GM21737 (cell line): Measurements from ENCODE around the gene C19orf12.

Experiments
- ATAC-seq: cut with Tn5 transposase; IDR thresholded peaks from one replicate; pipeline ENCODE4 v1.9.1; 2021; ENCODE audit warnings: mild to moderate bottlenecking, moderate library complexity; ENCODE audit not compliant: unreplicated experiment

Gene C19orf12

GRCh38 chr19:29697523-29698261 is 17.4 kb downstream of the C19orf12 start:
- no peak for ATAC-seq

DNA sequence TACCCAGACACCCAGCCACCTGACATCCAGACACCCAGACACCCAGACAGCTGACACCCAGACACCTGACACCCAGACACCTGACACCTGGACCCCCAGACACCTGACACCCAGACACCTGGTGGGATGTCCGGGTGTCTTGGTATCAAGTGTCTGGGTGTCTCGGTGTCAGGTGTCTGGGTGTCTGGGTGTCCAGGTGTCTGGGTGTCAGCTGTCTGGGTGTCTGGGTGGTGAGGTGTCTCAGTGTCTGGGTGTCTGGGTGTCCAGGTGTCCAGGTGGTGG is 18.6 kb downstream of the C19orf12 start:
- ATAC-seq, result no peak

DNA sequence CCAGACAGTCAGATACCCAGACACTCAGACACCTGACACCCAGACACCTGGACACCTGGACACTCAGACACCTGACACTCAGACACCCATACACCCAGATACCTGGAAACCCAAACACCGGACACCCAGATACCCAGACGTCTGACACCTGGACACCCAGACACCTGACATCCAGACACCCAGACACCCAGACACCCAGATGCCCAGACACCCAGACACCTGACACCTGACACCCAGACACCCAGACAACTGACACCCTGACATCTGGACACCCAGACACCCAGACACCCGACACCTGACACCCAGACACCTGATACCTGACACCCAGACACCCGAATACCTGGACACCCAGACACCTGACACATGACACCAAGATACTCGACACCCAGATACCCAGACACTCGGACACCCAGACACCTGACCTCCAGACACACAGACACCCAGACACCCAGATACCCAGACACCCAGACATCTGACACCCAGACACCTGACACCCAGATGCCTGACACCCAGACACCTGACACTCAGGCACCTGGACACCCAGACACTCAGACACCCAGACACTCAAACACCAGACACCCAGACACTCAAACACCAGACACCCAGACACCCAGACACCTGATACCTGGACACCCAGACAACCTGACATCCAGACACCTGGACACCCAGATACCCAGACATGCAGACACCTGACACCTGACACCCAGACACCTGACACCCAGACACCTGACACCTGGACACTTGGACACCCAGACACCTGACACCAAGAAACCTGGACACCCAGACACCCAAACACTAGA is 19.1 kb downstream of the C19orf12 start:
- no peak for ATAC-seq

- ATAC-seq, result peak; percentile 92
Measured at GRCh38 chr19:29694669-29695627, 20.1 kb downstream of the C19orf12 start.

DNA sequence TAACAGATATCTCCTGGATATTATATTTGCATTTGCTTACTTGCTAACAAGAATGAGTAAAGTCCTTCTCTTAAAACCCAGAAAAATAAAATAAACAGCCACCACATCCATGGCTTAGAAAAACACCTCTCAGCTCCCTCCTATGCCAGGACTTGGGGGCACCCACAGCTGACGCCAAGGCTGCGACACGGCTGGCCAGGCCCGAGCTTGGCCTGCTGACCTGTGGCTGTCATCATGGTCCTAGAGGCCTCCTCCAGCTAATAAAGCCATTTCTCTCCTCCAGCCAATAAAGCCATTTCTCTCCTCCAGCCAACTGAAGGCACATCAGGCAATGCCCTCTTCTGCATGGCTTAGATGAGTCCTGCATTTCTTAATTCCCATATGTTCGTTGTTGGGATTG is 20.9 kb downstream of the C19orf12 start:
- ATAC-seq, result no peak

DNA sequence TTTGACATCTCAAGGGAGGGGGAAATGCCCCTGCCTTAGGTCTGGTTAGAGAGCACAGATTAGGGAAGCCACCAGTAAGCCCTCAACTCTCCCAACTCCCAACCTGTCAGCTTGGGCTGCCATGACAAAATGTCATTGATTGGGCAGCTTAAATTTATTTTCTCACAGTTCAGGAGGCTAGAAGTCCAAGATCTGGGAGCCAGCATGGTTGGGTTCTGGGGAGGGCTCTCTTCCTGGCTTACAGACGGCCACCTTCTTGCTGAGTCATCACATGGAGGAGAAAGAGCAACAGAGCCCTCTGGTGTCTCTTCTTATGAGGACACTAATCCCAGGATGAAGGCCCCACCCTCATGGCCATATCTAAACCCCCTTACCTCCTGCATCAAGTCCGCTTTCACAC is 24.2 kb downstream of the C19orf12 start:
- ATAC-seq, result no peak

GRCh38 chr19:29687897-29688728 is 26.9 kb downstream of the C19orf12 start:
- no peak for ATAC-seq

DNA sequence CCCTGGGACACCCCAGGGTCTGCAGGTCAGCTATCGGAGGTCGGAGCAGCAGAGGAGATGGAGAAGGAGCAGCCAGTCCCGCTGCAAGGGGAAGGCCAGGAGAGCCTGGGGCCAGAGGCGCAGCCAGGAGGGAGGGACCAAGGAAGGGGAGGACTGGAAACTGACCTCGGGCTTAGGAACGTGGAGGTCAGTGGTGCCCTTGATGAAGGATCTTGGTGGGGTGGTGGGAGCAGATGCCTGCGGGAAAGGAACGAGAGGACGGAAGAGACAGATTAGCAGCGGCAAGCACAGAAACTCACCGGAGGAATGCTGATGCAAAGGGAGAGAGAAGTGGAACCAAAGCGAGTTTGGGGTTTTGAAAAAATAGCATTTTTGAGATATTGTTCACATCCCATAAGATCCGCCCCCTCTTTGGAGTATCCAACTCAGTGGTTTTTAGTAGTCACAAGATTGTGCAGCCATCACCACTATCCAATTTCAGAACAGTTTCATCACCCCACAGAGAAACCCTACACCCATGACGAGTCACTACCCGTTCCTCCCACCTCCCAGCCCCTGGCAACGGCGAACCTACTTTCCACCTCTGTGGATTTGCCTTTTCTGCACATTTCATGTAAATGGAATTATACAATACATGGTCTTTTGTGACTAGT is 27.7 kb downstream of the C19orf12 start:
- no peak for ATAC-seq

DNA sequence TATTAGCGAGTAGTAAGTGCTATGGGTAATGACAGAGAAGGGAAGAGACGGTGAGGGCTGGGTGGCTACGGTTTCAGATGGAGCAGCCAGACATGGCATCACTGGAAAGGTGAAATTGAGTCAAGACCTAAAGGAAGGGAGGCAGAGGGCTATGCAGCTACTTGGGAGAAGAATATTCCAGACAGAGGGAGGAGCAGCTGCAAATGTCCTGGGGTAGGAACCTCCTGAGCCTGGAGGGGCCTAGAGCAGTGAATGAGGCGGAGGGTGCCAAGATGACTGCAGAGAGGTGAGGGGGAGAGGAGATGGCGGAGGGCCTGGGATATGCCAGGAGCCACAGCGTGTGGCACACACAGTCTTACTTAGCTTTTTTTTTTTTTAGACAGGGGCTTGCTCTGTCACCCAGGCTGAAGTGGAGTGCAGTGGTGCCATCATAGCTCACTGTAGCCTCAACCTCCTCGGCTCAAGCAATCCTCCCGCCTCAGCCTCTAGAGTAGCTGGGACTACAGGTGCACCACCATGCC is 28.7 kb downstream of the C19orf12 start:
- no peak for ATAC-seq

DNA sequence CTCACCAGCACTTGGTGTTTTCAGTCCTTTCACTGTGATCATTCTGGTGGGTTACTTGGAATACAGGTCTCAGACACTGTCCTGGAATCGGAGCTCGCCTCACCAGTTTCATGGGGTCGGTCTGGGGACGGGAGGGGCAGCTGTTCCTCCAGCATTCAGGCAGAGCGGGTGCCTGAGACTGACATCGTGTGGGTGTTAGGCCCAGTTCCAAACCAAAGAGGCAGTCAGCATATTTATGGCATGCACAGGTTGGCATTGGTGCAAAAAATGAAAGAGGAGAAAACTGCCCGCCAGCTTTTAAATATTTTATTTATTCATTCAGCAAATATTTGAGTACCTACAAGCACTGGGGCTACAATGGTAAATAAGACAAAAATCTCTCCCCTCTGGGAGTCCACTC is 29.7 kb downstream of the C19orf12 start:
- ATAC-seq, result no peak

GRCh38 chr19:29683009-29683408 is 32.1 kb downstream of the C19orf12 start:
- no peak for ATAC-seq

- ATAC-seq, result no peak
Measured at GRCh38 chr19:29682236-29682895, 32.7 kb downstream of the C19orf12 start.

DNA sequence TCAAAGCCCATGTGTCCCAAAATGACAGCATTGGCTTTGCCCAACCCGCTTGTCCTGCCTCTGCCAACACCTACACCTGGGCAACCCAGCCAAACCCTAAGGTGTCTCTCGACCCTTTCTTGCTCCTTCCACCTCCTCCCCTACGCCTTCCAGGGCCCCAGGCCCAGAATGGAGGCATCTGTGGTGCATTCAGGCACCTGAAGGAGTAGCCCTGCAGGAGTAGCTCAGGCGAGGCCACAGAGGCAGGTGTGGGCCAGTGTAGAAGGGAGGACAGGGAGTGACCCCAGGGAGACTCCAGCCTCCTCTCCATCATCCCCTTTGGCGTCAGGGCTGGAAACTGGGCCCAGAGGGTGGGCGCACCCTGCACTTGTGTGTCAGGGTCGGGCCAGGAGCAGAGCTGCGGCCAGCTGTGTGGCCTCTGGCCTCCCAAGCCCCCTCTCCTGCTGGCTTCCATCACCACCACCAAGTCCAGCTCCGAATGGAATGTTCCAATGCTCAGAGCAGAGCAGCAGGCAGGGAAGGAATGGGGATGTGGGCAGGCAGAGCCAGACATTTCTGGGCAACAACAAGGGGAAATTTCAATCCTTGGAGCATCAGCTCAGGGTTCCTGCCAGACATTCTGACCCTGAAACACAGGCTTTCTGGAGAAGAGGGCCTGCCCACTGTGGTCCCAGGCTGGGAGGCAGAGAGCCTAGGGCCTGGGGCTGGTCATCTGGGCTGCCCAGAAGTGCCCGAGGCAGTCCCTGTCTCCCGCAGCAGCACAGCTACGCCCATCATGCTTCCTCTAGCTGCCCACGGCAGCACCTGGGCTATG is 33.4 kb downstream of the C19orf12 start:
- ATAC-seq, result no peak

GRCh38 chr19:29680937-29681336 is 34.1 kb downstream of the C19orf12 start:
- ATAC-seq, result no peak

GRCh38 chr19:29680447-29680846 is 34.6 kb downstream of the C19orf12 start:
- peak; percentile 77 for ATAC-seq

- no peak for ATAC-seq
Measured at GRCh38 chr19:29679598-29680210, 35.4 kb downstream of the C19orf12 start.

- ATAC-seq, result no peak
Measured at GRCh38 chr19:29678484-29679106, 36.5 kb downstream of the C19orf12 start.
